ENCODE measurements around the gene MLN. TPM values are rescaled to one million over a fixed set of nuclear protein-coding genes. Genes with fewer than 3 reads are reported as not detected.

Gene MLN
- total RNA-seq, 1 experiment from 2014 or later = not detected

DNA sequence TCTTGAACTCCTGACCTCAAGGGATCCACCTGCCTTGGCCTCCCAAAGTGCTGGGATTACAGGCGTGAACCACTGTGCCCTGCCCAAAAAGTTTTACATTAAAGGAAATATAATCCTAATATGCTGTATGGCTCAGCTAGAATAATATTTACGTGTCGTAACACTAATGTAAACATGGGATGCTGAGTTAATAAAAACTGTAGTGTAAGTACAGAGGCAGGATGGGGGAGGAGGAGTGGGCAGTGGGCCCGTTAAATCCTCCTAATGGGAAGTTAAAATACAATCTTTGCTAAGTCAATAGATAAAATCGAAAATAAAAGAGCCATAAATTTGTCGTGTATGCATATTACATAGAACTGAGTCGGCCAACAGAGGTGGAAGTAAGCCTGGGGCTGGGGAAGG lies 45.0 kb downstream of the MLN start:
- no peak overlapping the region for H2AK5ac ChIP-seq (ENCODE audit: insufficient read length, low read length)
- H3K23me2 ChIP-seq (ENCODE audit: insufficient read length, low read depth, low read length, poor library complexity, severe bottlenecking) = no peaks in the 10 kb centered on the region
- no peak overlapping the region for H3K18ac ChIP-seq (ENCODE audit: insufficient read length, low read depth, low read length)
- no peak overlapping the region for H2BK12ac ChIP-seq (ENCODE audit: insufficient read length, low read depth, low read length)
- Mint-ChIP-seq H3K4me3 (no peak overlapping the region), H3K36me3 (ENCODE audit: insufficient read depth in 1 of 3, low read depth in 3 of 3) (no peaks in the 10 kb centered on the region), H3K9me3 (no peaks in the 10 kb centered on the region; a peak in 2 of 5 replicates), H3K27ac (peak overlapping the region in 1 of 3 experiments; percentile 44; a peak in 1 of 7 replicates), H3K27me3 (ENCODE audit: low read depth) (no peaks in the 10 kb centered on the region), H3K4me1 (peaks cover 25 to 40% of the 10 kb centered on the region in 2 experiments)
- no peak overlapping the region for H4K5ac ChIP-seq (ENCODE audit: insufficient read length, low read depth, low read length)
- no peak overlapping the region for H2BK5ac ChIP-seq (ENCODE audit: insufficient read length, low read length)
- H2BK120ac ChIP-seq (ENCODE audit: low read depth, low read length, poor library complexity, severe bottlenecking) = no peak overlapping the region
- no peaks in the 10 kb centered on the region for H4K20me1 ChIP-seq (ENCODE audit: control insufficient read depth, insufficient read depth, insufficient read length)
- peaks cover 2% of the 10 kb centered on the region; the same call in 1 of the 2 replicates for H3K4me1 ChIP-seq (ENCODE audit: insufficient read depth, low read length)
- H3K23ac ChIP-seq (ENCODE audit: insufficient read length, low read depth, low read length) = no peak overlapping the region
- no peak overlapping the region for H3T11ph ChIP-seq (ENCODE audit: low read length)
- no peak overlapping the region for H4K91ac ChIP-seq (ENCODE audit: insufficient read length, low read depth, low read length)
- no peak overlapping the region for H2BK20ac ChIP-seq (ENCODE audit: low read depth, low read length, poor library complexity, severe bottlenecking)
- no peak overlapping the region for H3K4me2 ChIP-seq (ENCODE audit: insufficient read depth, insufficient read length, low read length)
- H2AFZ ChIP-seq (ENCODE audit: low read length) = no peak overlapping the region
- H3K14ac ChIP-seq (ENCODE audit: insufficient read depth, low read length) = no peak overlapping the region
- no peak overlapping the region for H4K8ac ChIP-seq (replicated peaks; ENCODE audit: insufficient read length, low read depth, low read length)
- H3K9ac ChIP-seq (ENCODE audit: extremely low read depth, insufficient read length, low read length) = no peak overlapping the region
- no peak overlapping the region for H2BK15ac ChIP-seq (ENCODE audit: low read depth, low read length)
- DNase-seq = no peak
- TF ChIP-seq, protein P1, sequence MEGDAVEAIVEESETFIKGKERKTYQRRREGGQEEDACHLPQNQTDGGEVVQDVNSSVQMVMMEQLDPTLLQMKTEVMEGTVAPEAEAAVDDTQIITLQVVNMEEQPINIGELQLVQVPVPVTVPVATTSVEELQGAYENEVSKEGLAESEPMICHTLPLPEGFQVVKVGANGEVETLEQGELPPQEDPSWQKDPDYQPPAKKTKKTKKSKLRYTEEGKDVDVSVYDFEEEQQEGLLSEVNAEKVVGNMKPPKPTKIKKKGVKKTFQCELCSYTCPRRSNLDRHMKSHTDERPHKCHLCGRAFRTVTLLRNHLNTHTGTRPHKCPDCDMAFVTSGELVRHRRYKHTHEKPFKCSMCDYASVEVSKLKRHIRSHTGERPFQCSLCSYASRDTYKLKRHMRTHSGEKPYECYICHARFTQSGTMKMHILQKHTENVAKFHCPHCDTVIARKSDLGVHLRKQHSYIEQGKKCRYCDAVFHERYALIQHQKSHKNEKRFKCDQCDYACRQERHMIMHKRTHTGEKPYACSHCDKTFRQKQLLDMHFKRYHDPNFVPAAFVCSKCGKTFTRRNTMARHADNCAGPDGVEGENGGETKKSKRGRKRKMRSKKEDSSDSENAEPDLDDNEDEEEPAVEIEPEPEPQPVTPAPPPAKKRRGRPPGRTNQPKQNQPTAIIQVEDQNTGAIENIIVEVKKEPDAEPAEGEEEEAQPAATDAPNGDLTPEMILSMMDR (conservative IDR thresholded peaks at IDR 0.05) = no peak
- H3K4ac ChIP-seq (ENCODE audit: low read depth, low read length) = no peak overlapping the region
- WGBS (ENCODE audit: extremely low coverage, insufficient read length, low lambda C conversion rate) = no CpG with 5 or more reads among the region's 7 CpGs
- no peaks in the 10 kb centered on the region for H3K79me2 ChIP-seq (ENCODE audit: insufficient read depth, low read length)
- H3K27me3 ChIP-seq (ENCODE audit: insufficient read depth, low read length) = no peaks in the 10 kb centered on the region
- H3K79me1 ChIP-seq (ENCODE audit: insufficient read depth, low read depth, low read length, poor library complexity, severe bottlenecking) = no peaks in the 10 kb centered on the region
- H3K9me3 ChIP-seq (ENCODE audit: control insufficient read depth, low read depth, low read length) = no peaks in the 10 kb centered on the region
- no peak overlapping the region for H3K27ac ChIP-seq (ENCODE audit: insufficient read length, low read depth, low read length)
- no peak overlapping the region for H3K56ac ChIP-seq (ENCODE audit: insufficient read length, low read depth, low read length)

All from H9 (cell line).